GM12892 (cell line): ENCODE results near the gene DSCAML1.

Experiments used
- POLR2A ChIP-seq: IDR thresholded peaks from 2 replicates; pipeline ENCODE4 v1.6.1; 2011; ENCODE audit warnings: low read depth, low read length, control low read depth
- POLR2AphosphoS5 ChIP-seq: IDR thresholded peaks from 2 replicates; pipeline ENCODE4 v1.6.1; 2011; ENCODE audit warnings: low read depth, low read length, control low read depth

DNA sequence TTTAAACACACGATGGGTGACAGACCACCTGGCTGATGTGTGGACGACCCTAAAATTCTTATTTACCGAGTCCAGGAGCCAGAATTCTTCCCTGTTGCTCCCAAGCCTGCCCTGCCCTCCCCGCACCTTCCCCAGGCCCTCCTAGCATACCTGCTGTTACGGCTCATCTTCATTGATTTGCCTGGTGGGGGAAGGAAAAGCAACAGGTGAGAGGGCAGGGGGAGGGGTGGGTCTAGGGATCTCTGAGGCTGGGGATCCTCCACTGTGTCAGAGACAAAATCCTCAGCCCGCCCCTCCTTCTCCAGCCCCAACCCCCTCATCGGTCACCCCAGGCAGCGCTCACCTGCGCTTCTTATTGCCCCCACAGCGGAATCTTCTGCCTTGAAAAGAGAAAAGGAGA is 23.5 kb upstream of the DSCAML1 start:
- no peak for TF ChIP-seq POLR2A
- TF ChIP-seq POLR2AphosphoS5 = no peak
